NCI-H1694 (cell line): ENCODE results near the gene PLK3.
"Not testable (repeated sequence)": the region's sequence is repeated elsewhere in the genome, so short reads cannot be mapped to it uniquely, and the experiment has no call there.

Experiments
- DNase-seq: peaks from one replicate; lab custom pipeline; 2025; lab: John Stamatoyannopoulos, UW

PLK3 gene

DNA sequence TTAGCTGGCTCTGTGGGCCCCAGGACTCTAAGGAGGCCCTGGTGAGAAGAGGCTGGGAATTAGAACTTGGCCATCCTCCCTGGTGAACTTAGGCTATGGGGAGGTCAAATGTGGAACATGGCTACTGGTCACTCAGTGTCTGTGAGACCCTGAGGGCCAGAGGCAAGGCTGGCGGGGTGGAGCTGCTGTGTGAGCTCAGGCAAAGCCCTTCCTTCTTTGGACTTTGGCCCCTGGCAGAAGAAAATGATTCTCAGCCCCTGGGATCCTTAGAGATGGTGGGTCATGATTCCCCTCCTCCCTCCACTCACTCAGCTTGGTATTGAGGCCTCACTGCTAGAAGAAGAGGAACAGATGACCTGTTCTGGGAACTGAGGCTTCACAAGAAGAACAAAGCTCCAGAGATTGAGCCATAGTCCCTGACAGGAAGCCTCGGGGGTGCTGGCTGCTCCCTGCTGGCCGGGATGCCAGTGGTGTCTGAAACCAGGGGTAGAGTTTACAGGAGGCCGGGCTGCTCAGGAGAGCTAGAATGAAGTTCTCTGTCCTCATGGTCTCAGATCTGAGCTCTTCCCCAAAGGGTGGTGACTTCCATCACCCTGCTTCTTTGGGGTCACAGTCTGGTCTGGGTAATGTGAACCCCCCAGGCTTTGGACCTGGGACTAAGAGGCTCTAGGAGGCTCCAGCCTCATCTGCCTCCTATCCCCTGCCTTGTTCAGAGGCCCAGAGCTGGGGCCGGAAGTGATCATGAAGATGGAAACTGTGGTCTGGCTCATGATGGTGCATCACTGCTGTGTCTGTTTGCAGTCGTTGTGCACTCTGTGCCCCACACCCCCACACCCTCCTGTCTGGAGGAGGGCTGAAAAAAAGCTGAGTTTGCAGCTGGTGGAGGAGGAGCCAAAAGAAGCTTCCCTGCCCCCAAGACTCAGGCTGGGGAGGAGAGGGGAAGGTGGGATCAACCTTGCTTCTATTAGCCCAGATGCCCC is 9.1 kb downstream of the PLK3 start:
- DNase-seq: no peak

DNA sequence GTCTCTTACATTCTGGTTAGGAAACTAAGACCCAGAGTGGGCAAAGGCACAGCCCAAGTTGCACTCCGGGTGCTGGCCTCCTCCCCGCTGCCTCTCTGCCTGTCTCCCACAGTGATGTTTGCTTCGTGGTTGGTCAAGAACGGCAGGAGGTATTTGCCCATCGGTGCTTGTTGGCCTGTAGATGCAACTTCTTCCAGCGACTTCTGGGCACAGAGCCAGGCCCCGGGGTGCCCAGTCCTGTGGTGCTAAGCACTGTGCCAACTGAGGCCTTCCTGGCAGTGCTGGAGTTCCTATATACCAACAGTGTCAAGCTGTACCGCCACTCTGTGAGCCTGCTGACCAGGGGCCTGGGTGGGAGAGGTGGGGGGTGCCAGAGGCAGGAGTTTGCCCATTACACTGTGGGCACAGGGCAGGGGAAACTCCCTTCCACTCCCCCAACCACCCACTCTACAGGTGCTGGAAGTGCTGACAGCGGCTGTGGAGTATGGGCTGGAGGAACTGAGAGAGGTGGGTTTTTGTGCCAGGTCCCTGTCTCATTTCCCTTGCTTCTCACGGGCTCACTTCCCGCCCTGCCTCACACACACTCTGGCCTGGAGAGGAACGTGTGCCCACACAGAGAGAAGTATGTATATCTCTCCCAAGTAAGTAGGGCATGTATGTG is 10.1 kb downstream of the PLK3 start:
- no peak for DNase-seq

DNA sequence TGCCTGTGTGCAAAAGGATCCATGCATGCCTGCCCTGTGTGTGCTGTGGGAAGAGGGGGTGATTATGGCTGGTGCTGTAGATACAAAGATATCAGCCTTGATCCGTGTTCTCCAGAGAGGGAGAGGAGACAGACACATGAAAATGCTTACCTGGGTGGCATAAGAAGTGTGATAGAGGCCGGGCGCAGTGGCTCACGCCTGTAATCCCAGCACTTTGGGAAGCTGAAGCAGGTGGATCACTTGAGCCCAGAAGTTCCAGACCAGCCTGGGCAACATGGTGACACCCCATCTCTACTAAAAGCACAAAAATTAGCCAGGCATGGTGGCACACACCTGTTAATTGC is 10.6 kb downstream of the PLK3 start:
- DNase-seq: not testable (repeated sequence)

DNA sequence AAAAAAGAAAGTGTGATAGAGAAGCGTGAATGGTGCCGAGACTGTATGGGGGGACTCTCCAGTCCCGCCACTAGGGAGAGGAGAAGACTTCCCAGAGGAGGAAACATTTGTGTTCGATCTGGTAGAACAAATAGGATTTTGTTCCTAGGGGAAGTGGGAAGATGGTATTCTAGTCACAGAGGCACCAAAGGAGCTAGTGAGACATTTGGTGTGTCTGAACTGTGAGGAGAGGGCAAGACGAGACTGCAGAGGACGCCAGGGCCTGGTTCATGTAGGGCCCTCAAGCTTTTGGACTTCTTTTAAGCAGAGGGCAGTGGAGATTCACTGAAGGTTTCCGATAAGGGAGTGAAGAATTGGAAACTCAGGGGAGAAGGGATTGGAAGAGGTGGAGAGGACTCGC is 11.1 kb downstream of the PLK3 start:
- no peak for DNase-seq

DNA sequence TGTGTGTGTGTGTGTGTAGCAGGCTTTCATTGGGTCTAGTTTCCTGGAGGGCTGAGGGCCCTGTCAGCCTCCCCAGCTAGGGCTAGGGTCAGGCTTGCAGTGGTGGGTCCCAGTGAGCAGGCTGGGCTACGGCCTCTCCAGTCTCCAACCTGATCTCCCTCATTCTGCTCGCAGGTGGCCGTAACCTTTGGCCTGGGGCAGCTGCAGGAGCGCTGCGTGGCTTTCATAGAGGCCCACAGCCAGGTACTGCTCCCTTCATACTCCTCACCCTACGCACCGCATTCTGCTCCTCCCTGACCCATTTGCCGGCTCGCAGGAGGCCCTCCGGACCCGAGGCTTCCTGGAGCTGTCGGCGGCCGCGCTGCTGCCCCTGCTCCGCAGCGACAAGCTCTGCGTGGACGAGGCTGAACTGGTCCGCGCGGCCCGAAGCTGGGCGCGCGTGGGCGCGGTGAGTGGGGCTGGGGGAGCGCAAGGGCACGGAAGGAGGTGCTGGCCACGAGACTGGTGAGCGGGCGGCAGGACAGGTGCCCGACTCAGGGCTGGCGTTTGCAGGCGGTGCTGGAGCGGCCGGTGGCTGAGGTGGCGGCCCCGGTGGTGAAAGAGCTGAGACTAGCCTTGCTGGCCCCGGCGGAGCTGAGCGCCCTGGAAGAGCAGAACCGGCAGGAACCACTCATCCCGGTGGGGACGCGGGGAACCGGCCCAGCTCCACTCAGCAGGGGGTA is 12.8 kb downstream of the PLK3 start:
- no peak for DNase-seq

DNA sequence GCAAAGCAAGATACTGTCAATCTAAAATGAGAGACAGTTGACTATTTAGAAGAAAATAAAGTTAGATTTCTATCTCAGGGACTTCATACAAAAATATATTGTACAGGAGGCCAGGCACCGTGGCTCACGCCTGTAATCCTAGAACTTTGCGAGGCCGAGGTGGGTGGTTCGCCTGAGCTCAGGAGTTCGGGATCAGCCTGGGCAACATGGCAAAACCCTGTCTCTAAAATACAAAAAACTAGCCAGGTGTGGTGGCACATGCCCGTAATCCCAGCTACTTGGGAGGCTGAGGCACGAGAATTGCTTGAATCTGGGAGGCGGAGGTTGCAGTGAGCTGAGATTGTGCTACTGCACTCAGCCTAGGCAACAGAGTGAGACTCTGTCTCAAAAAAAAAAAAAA is 15.7 kb downstream of the PLK3 start:
- DNase-seq: not testable (repeated sequence)

DNA sequence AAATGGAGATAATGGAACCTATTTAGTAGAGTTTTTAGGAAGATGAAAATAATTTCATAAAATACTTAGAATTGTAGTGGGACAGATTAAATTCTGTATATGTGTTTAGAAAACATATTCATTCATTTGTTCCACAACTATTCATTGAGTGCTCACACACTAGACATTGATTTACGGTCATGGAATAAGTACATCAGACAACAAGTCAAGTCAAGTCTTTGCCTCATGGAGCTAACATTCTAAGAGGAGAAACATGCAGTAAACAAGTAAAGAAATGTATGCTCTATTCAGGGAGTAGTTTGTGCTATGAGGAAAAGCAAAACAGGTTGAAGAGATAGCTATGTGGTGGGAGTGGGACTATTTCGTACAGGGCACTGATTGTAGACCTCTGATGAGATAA is 17.1 kb downstream of the PLK3 start:
- DNase-seq: no peak

DNA sequence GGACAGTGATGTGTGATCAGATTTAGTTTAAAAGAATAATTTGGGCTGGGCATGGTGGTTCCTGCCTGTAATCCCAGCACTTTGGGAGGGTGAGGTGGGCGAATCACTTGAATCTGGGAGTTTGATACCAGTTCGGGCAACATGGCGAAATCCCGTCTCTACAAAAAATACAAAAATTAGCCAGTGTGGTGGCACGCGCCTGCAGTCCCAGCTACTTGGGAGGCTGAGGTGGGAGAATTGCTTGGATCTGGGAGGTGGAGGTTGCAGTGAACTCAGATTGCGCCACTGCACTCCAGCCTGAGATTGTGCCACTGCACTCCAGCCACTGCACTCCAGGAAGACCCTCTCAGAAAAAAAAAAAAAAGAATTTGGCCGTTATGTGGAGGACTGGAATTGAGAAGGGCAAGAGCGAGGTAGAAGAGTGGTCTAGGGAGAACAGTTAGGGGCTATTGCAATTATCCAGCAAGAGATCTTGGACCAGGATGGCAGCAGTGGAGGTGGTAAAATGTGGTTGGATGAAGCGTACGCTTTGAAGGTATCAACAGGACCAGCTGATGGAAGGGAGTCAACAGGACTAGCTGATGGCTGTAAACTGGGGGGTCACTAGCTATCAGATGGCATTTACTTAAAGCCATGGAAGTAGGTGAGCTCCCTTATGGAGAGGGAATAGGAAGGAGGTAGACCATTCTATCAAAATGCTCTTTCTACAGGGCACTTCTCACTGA is 17.8 kb downstream of the PLK3 start:
- no peak for DNase-seq

DNA sequence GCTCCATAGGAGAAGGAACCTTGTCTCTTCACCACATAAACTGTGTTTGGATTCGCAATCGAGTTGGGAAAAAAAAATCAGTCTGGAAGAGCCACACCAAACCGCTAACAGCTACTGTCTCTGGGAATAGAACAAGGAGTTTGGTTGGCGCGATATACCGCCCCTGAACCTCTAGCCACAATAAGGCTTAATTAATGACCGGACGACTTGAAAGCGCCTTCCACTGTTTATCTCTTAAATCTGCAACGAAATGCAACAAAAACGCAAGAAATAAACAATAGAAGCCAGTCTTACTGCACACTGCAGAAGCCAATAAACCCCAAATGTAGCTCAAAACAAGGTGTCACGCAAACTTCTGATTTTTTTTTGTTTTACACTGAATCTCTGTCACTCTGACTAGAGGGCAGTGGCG is 19.0 kb downstream of the PLK3 start:
- no peak for DNase-seq

DNA sequence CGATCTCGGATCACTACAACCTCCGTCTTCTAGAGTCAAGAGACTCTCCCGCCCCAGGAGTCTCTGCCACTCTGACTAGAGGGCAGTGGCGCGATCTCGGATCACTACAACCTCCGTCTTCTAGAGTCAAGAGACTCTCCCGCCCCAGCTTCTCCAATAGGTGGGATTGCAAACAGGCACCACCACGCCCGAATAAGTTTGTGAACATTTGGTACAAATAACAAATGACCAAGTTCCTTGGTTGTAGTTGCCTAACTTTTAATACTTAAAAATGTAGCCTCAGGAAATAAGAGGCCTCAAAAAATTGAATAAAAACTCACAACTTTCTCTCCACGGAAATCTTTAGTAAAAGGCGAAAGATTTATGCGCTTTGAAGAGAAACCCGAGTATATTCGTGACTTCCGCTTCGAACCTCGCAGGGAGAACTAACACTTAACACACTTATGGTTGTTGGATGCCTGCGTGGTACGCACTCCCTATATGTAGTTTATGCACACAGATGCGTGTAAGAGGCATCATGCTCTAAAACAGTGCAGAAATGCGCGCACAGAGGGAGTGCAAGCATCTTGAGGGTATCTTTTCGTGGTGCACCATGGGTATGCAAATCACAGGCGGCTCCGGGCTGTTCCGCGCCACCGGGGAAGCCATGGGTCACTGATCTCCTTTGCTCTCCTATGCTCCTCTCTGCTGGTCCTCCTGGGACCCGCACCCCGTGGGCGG is 19.6 kb downstream of the PLK3 start:
- DNase-seq: no peak

DNA sequence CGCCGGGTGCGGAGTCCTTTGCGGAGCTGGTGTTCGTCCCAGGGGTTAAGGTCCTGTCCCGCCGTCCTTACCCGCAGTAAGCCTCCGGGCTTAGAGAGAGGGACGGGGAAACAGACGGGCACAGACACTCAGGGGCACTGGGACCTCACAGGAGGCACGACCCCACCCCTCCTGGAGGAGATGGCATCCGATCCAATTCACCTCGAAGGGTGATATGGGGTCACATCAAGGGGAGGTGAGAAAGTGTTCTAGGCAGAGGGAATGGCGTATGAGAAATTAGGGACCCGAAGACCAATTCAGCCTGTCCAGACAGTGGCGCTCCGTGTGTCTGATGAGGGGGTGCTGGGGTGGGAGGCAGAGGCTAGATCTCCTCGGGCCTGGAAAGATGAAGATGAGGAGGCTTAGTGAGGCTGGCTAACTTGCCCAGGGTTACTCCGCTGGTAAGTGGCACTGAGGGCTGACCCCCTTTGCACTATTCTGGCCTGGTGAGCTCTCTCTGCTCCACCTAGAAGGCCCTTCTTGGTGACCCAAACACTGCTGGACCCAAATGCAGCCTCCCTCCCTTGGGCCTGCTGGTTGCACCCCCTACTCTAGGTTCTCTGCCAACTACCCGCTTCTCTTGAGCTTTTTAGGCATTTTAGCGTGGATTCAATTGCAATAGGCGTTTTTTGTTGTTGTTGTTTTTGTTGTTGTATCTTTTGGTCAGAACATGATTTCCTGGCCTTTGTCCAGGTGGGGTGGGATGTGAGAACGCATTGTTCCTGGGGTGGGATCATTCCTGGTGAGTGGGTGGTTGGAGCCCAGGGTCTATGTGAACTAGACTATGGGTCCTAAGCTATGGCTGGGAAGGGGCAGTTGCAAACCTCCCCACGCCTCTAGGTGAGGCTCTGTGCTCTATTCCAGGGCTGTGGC is 20.4 kb downstream of the PLK3 start:
- DNase-seq: no peak

DNA sequence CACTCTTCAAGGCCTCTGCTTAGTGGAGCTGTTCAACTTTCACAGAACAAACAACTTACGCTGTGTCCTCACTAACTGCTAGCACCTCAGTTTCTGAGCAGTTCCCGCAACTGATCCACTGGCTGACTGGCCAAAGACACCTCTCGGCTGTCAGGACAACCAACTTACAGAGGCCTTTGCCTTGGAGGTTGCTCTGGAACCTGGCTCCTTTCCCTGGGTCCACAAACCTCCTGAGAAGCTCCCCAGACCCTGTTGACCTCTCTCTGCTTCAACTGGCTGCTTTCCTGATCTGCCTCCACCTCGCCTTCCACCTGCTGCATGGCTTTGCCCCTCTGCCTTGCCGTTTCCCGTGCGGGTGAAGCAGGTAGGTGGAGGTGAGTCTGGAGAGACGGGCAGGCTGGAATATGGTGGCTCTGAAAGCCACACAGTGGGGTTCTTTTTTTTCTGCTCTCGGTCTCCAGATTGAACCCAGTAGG is 21.1 kb downstream of the PLK3 start:
- no peak for DNase-seq

DNA sequence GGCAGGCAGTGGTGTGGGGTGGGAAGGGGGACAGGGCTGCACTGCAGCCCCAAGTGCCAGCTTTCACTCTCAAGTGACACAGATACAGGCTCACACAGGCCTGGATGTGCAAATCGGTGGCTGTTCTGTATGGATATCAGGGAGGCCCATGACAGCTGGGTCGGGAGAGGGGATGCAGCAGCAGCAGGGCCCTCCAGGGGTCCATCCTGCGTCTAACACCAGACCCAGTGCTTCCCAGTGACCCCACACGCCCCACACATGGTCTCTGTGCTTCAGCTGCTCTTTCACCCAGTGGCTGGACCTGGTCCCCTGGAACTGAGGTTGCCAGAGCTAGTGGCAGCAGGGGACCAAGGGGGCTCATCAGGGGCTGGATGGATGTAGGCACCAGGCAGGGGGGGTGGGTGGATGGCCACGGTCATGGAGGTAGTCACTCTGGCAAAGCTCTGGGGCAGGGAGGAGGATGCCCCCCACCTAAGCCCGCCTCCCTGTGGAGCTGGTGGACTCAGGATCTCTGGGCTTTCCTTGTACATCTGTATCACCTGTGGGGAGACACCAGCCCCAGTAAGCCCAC is 22.0 kb downstream of the PLK3 start:
- no peak for DNase-seq

DNA sequence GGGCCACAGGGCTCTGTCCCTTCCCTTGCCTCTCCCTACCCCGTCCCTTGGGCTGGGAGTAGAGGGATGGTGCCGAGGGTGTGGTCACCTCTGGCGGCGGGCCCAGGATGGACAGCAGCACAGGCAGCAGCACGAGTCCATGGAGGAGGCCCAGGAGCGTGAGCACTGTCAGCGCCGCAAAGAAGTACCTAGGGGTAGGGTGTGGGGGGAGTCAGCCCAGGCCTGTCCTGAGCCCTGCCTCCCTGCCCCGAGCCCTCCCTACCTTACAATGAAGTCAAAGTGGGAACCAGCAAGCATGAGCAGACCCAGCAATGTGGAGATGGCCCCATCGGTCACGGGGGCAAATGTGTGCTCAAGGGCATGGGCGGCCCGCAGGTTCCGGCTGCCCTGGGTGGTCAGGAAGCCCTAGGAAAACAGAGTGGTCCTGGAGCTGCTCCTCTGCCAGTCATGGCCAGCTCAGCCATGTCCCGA is 22.8 kb downstream of the PLK3 start:
- DNase-seq: no peak

DNA sequence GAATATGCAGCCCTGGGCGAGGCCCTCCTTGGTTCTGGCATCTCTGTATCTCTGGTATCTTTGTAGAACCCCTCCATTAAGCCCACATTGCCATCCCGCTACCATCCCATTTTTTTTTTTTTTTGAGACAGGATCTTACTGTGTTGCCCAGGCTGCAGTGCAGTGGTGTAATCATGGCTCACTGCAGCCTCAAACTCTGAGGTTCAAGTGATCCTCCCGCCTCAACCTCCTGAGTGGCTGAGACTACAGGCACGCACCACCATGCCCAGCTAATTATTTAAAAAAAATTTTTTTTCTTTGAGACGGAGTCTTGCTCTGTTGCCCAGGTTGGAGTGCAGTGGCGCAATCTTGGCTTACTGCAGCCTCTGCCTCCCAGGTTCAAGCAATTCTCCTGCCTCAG is 24.2 kb downstream of the PLK3 start:
- not testable (repeated sequence) for DNase-seq

DNA sequence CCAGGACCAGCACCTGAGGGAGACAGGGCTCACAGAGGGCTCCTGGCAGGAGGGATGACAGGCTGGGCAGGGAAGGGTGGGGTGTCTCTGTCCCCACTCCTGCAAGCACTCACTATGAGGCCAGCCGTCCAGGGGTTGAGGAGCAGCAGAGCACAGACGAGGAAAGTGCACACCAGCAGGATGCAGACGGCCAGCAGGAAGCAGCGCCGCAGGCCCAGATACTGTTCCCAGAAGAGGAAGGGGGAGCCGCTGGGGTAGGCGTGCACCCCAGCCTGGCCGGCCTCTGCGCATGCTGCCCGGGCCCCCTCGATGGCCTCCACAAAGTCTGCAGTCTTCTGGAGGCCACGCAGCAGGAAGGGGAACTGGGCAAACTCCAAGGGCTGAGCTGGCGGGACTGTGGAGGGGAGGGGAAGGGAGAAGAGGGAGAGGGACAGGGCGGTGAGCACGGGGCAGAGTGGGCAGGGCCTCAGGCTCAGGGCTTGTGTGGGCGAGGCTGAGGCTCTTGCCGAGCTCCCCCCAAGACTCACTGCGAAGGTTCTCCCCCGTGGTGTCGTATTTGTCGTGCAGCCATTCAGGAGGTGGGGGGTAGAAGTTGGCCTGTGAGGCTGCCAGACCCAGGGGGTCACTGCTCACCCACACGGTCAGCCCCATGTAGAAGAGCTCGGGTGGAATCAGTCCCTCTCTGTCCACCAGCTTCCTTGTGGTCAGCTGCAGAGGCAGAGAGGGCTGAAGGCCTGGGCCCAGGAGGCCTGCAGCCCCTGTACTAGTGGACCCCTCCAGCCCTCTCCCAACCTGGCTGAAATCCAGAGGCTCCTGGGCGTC is 26.4 kb downstream of the PLK3 start:
- no peak for DNase-seq

DNA sequence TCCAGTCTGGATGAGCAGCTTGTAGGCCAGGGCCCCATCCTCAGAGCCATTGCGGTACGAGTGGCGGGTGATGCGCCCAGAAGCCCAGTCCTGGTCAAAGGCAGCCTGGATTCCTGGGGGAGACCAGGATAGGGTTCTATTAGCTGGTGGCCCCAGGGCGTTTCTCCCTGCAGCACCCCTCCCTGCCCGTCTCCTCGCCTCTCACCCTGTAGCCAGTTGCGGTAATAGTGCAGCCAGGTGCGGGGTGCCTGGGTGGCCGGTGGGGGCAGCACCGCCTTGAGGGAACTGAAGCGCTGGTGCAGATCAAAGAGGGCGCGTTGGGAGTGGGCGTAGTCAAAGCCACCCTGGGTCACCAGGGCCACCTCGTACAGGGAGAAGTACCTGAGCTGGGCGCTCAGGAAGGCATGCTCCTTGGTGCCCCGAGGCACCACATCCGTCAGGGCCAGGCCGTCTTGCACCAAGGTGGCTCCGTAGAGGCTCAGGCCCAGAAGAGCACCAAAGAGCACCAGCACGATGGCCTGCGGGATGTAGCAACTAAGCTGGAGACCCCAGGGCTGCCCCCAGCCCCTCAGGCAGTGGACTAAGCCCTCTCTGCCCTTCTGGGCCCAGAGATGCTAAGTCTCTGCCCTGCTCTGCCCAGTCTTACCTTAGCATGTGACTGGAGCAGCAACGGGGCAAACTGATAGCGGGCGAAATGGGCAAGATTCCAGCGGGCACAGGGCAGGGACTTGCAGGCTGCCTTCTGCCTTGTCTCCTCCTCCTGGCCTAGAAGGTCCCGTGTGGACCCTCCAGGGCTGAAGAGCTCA is 27.2 kb downstream of the PLK3 start:
- no peak for DNase-seq
